GM13977 (cell line): ENCODE results near the gene ZGPAT.

ENCODE experiments used
- DNase-seq: peaks from one replicate; pipeline ENCODE4 v3.0.0; 2012; ENCODE audit warnings: low spot score
- in situ Hi-C: fragments of 300-500 bp; cut with MboI; formaldehyde crosslinking; loops from one replicate; pipeline ENCODE4 v1.12.0; 2022; ENCODE audit warnings: low sequenced_read_pairs, low pct_unique_long_range_greater_than_20kb, mixed read lengths, inconsistent platforms; ENCODE audit not compliant: unreplicated experiment
- TF ChIP-seq, protein P1 (sequence below): IDR thresholded peaks from 2 replicates; pipeline ENCODE4 v1.5.1; 2012; ENCODE audit warnings: mild to moderate bottlenecking, control low read depth; ENCODE audit not compliant: insufficient read depth; ENCODE audit errors: extremely low read depth, missing control alignments

Gene ZGPAT

DNA sequence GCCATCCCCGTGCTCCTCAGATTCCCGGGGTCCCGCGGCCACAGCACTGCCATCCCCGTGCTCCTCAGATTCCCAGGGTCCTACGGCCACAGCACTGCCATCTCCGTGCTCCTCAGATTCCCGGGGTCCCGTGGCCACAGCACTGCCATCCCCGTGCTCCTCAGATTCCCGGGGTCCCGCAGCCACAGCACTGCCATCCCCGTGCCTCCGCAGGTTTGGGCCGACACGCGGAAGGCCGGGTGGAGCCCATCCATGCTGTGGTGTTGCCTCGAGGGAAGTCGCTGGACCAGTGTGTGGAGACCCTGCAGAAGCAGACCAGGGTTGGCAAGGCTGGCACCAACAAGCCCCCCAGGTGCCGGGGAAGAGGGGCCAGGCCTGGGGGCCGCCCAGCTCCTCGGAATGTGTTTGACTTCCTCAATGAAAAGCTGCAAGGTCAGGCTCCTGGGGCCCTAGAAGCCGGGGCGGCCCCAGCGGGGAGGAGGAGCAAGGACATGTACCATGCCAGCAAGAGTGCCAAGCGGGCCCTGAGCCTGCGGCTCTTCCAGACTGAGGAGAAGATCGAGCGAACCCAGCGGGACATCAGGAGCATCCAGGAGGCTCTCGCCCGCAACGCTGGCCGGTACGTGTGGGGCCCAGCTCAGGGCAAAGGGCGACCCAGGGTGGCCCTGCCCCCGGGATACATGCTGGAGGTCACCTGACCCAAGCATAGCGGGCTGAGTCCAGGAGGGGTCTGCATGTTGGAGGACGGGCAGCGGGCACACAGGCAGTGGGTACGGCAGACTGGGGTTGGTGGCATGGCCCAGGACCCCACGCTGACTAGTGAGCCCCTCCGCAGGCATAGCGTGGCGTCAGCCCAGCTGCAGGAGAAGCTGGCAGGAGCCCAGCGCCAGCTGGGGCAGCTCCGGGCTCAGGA lies 27.4 kb downstream of the ZGPAT start:
- TF ChIP-seq, protein P1, sequence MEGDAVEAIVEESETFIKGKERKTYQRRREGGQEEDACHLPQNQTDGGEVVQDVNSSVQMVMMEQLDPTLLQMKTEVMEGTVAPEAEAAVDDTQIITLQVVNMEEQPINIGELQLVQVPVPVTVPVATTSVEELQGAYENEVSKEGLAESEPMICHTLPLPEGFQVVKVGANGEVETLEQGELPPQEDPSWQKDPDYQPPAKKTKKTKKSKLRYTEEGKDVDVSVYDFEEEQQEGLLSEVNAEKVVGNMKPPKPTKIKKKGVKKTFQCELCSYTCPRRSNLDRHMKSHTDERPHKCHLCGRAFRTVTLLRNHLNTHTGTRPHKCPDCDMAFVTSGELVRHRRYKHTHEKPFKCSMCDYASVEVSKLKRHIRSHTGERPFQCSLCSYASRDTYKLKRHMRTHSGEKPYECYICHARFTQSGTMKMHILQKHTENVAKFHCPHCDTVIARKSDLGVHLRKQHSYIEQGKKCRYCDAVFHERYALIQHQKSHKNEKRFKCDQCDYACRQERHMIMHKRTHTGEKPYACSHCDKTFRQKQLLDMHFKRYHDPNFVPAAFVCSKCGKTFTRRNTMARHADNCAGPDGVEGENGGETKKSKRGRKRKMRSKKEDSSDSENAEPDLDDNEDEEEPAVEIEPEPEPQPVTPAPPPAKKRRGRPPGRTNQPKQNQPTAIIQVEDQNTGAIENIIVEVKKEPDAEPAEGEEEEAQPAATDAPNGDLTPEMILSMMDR = no peak
- in situ Hi-C loops = no loop called here
- DNase-seq = no peak

GRCh38 chr20:63735859-63736718 lies 28.2 kb downstream of the ZGPAT start, which contains the start of gene LIME1:
Gene LIME1 (plus strand): TSS chr20:63736664. CDS start chr20:63737550, 886 bp downstream.
- peak; percentile 79 for DNase-seq
- TF ChIP-seq, protein P1 = no peak
- in situ Hi-C loops = no loop called here

DNA sequence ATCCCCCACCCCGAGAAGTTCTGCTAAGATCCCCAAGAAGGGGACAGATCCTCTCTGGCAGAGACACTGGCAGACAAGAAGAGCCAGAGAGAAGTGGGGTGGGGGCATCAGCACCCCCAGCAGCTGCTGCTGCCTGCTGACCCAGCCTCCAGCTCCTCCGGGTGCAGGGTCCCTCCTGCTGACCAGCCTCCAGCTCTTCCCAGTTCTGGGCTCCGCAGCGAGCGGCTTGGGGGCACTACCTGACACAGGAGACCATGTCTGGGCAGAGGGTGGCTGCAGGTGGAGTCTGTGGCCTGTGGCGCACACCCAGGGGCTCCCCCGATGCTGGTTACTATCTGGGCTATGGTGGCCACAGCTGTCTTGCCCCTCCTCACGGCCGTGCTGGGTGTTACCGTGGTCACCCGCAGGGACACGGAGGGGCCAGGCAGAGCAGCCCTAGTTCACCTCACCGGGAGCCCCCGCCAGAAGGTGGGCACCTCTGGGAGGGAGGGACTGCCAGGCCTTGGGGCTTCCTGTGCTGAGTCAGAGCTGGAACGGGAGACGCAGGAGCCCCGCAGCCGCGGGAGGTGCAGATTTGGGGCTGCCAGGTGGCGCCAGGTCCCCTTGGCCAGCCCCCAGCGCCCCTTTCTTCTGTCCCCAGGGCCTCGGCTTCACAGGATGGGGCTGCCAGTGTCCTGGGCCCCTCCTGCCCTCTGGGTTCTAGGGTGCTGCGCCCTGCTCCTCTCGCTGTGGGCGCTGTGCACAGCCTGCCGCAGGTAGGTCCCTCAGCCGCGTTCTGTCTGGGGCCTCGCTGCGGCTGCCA lies 29.3 kb downstream of the ZGPAT start:
- in situ Hi-C loops = no loop called here
- peak; percentile 73 for DNase-seq
- TF ChIP-seq, protein P1 = no peak

- in situ Hi-C loops = no loop called here
- no peak for DNase-seq
- TF ChIP-seq, protein P1 = no peak
Measured at GRCh38 chr20:63737695-63737944, 29.8 kb downstream of the ZGPAT start.

DNA sequence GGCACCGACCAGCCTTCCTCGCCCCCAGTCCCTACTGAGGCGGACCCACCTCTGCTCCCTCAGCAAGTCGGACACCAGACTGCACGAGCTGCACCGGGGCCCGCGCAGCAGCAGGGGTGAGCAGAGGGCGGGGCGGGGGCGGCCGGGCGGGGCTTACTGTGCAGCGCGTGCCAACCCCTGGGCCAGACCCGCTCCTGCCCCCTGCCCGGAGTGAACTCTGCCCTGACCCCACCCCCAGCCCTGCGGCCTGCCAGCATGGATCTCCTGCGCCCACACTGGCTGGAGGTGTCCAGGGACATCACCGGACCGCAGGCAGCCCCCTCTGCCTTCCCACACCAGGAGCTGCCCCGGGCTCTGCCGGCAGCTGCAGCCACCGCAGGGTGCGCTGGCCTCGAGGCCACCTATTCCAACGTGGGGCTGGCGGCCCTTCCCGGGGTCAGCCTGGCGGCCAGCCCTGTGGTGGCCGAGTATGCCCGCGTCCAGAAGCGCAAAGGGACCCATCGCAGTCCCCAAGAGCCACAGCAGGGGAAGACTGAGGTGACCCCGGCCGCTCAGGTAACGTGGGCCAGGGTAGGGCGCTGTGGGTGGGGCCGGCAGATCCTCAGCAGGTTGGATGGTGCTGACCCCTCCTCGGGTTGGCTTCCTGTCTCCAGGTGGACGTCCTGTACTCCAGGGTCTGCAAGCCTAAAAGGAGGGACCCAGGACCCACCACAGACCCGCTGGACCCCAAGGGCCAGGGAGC lies 30.3 kb downstream of the ZGPAT start:
- DNase-seq = peak; percentile 74

More for the DNA sequence above, 30.3 kb downstream of the ZGPAT start:
- in situ Hi-C loops = no loop called here
- TF ChIP-seq, protein P1 = no peak
